ENCODE measurements around the gene CAMK1.
"Not testable (repeated sequence)": the region's sequence is repeated elsewhere in the genome, so short reads cannot be mapped to it uniquely, and the experiment has no call there.

CAMK1 gene

GRCh38 chr3:9778143-9779074 lies 8.7 kb upstream of the CAMK1 start:
- no peaks in the 10 kb centered on the region for H3K9me2 ChIP-seq (ENCODE audit: low read depth, low read length)
- H2AFZ ChIP-seq (ENCODE audit: low read length) = no peak overlapping the region
- no peaks in the 10 kb centered on the region for H3F3A ChIP-seq (ENCODE audit: insufficient read depth, low read length)
- TF ChIP-seq EZH2 (IDR thresholded peaks at IDR 0.05; ENCODE audit: borderline replicate concordance, low read length) = no peak
- TF ChIP-seq, protein P1, sequence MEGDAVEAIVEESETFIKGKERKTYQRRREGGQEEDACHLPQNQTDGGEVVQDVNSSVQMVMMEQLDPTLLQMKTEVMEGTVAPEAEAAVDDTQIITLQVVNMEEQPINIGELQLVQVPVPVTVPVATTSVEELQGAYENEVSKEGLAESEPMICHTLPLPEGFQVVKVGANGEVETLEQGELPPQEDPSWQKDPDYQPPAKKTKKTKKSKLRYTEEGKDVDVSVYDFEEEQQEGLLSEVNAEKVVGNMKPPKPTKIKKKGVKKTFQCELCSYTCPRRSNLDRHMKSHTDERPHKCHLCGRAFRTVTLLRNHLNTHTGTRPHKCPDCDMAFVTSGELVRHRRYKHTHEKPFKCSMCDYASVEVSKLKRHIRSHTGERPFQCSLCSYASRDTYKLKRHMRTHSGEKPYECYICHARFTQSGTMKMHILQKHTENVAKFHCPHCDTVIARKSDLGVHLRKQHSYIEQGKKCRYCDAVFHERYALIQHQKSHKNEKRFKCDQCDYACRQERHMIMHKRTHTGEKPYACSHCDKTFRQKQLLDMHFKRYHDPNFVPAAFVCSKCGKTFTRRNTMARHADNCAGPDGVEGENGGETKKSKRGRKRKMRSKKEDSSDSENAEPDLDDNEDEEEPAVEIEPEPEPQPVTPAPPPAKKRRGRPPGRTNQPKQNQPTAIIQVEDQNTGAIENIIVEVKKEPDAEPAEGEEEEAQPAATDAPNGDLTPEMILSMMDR (IDR thresholded peaks at IDR 0.05; ENCODE audit: low read length) = no peak
- peaks cover 16% of the 10 kb centered on the region; the same call in 1 of the 2 replicates for H3K36me3 ChIP-seq (ENCODE audit: insufficient read depth, low read length)
- no peaks in the 10 kb centered on the region for H3K79me2 ChIP-seq (ENCODE audit: insufficient read depth, low read length)
- no peak overlapping the region for H3K4me3 ChIP-seq (ENCODE audit: low read depth, low read length, poor library complexity, severe bottlenecking)
- H3K9ac ChIP-seq (ENCODE audit: low read length) = no peak overlapping the region
- no peaks in the 10 kb centered on the region for H3K27me3 ChIP-seq (ENCODE audit: insufficient read depth, low read length)
- H4K20me1 ChIP-seq (ENCODE audit: insufficient read depth, low read length) = no peaks in the 10 kb centered on the region
- no peak overlapping the region for H3K27ac ChIP-seq (ENCODE audit: low read depth, low read length, poor library complexity, severe bottlenecking)
- peaks cover 34% of the 10 kb centered on the region for H3K4me1 ChIP-seq (ENCODE audit: insufficient read depth, low read length, severe bottlenecking)
- H3K4me2 ChIP-seq (ENCODE audit: low read length) = no peak overlapping the region
- no peaks in the 10 kb centered on the region for H3K9me3 ChIP-seq (ENCODE audit: low read length)

GRCh38 chr3:9777694-9778021 lies 7.9 kb upstream of the CAMK1 start:
- H3K9me3 ChIP-seq (ENCODE audit: low read length) = no peaks in the 10 kb centered on the region
- H3K27ac ChIP-seq (ENCODE audit: low read depth, low read length, poor library complexity, severe bottlenecking) = no peak overlapping the region
- no peaks in the 10 kb centered on the region for H3K27me3 ChIP-seq (ENCODE audit: insufficient read depth, low read length)
- TF ChIP-seq, protein P1 (IDR thresholded peaks at IDR 0.05; ENCODE audit: low read length) = no peak
- no peak for TF ChIP-seq EZH2 (IDR thresholded peaks at IDR 0.05; ENCODE audit: borderline replicate concordance, low read length)
- H4K20me1 ChIP-seq (ENCODE audit: insufficient read depth, low read length) = no peaks in the 10 kb centered on the region
- H3K4me2 ChIP-seq (ENCODE audit: low read length) = no peak overlapping the region
- no peak overlapping the region for H2AFZ ChIP-seq (ENCODE audit: low read length)
- H3K79me2 ChIP-seq (ENCODE audit: insufficient read depth, low read length) = no peaks in the 10 kb centered on the region
- peaks cover 12% of the 10 kb centered on the region; the same call in 1 of the 2 replicates for H3K36me3 ChIP-seq (ENCODE audit: insufficient read depth, low read length)
- H3K9me2 ChIP-seq (ENCODE audit: low read depth, low read length) = no peaks in the 10 kb centered on the region
- peaks cover 34% of the 10 kb centered on the region for H3K4me1 ChIP-seq (ENCODE audit: insufficient read depth, low read length, severe bottlenecking)
- no peaks in the 10 kb centered on the region for H3F3A ChIP-seq (ENCODE audit: insufficient read depth, low read length)
- H3K4me3 ChIP-seq (ENCODE audit: low read depth, low read length, poor library complexity, severe bottlenecking) = no peak overlapping the region
- no peak overlapping the region for H3K9ac ChIP-seq (ENCODE audit: low read length)

- H3K9ac ChIP-seq (ENCODE audit: low read length) = no peak overlapping the region
- no peak overlapping the region for H3K4me2 ChIP-seq (ENCODE audit: low read length)
- H3F3A ChIP-seq (ENCODE audit: insufficient read depth, low read length) = no peaks in the 10 kb centered on the region
- H3K36me3 ChIP-seq (ENCODE audit: insufficient read depth, low read length) = peaks cover 6% of the 10 kb centered on the region; the same call in 1 of the 2 replicates
- no peak overlapping the region for H3K27ac ChIP-seq (ENCODE audit: low read depth, low read length, poor library complexity, severe bottlenecking)
- no peaks in the 10 kb centered on the region for H4K20me1 ChIP-seq (ENCODE audit: insufficient read depth, low read length)
- no peaks in the 10 kb centered on the region for H3K9me2 ChIP-seq (ENCODE audit: low read depth, low read length)
- no peaks in the 10 kb centered on the region for H3K79me2 ChIP-seq (ENCODE audit: insufficient read depth, low read length)
- TF ChIP-seq, protein P1 (IDR thresholded peaks at IDR 0.05; ENCODE audit: low read length) = no peak
- TF ChIP-seq EZH2 (IDR thresholded peaks at IDR 0.05; ENCODE audit: borderline replicate concordance, low read length) = no peak
- H3K4me3 ChIP-seq (ENCODE audit: low read depth, low read length, poor library complexity, severe bottlenecking) = no peak overlapping the region
- no peak overlapping the region for H2AFZ ChIP-seq (ENCODE audit: low read length)
- no peaks in the 10 kb centered on the region for H3K27me3 ChIP-seq (ENCODE audit: insufficient read depth, low read length)
- no peaks in the 10 kb centered on the region for H3K9me3 ChIP-seq (ENCODE audit: low read length)
- H3K4me1 ChIP-seq (ENCODE audit: insufficient read depth, low read length, severe bottlenecking) = peaks cover 31% of the 10 kb centered on the region
Measured at GRCh38 chr3:9776896-9777693, 7.3 kb upstream of the CAMK1 start.

DNA sequence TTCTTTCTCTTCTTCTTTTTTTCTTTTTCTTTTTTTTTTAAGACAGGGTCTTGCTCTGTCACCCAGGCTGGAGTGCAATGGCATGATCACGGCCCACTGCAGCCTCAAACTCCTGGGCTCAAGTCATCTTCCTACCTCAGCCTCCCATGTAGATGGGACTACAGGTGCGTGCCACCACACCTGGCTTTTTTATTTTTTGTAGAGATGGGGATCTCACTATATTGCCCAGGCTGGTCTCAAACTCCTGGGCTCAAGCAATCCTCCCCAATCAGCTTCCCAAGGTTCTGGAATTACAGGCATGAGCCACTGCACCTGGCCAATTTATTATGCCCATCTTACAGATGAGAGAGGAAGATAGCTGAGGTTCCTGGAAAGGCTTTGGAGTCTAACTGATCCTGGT lies 1.3 kb upstream of the CAMK1 start:
- not testable (repeated sequence) for H3K4me3 ChIP-seq (ENCODE audit: low read depth, low read length, poor library complexity, severe bottlenecking); H3K27ac ChIP-seq (ENCODE audit: low read depth, low read length, poor library complexity, severe bottlenecking); H3K79me2 ChIP-seq (ENCODE audit: insufficient read depth, low read length); H3K4me2 ChIP-seq (ENCODE audit: low read length); H3K36me3 ChIP-seq (ENCODE audit: insufficient read depth, low read length); H3K9me3 ChIP-seq (ENCODE audit: low read length); H3K9ac ChIP-seq (ENCODE audit: low read length); H3F3A ChIP-seq (ENCODE audit: insufficient read depth, low read length); H3K9me2 ChIP-seq (ENCODE audit: low read depth, low read length); H2AFZ ChIP-seq (ENCODE audit: low read length); H3K4me1 ChIP-seq (ENCODE audit: insufficient read depth, low read length, severe bottlenecking); H3K27me3 ChIP-seq (ENCODE audit: insufficient read depth, low read length); H4K20me1 ChIP-seq (ENCODE audit: insufficient read depth, low read length)
